AG09319 (cell line): Measurements from ENCODE around the gene SHC4.

ENCODE experiments used
- DNase-seq: peaks from one replicate; pipeline ENCODE4 v3.0.0-alpha.2; 2010; ENCODE audit warnings: low read depth; ENCODE audit errors: extremely low read depth
- TF ChIP-seq, protein P1 (sequence below): IDR thresholded peaks from 2 replicates; pipeline ENCODE4 v1.5.1; 2011; ENCODE audit warnings: low read depth, mild to moderate bottlenecking, inconsistent platforms, low read length, moderate library complexity

Gene SHC4

DNA sequence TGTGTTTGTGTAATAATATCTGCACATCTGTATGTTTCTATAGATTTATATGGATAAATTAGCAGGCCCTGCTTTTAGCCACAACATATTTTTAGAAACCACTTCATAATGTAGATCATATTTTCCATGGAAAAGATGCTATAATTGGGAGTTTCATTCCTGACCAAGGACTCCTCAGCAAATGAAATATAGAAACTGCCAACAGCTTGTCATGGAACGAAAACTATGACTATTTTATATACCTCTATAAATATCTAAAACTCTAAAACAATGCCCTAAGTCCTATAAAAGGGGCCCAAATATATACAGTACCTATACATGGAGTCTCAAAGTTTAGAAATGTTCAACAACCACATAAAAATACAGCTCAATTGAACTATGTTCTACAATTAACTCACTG lies 57.9 kb downstream of the SHC4 start:
- TF ChIP-seq, protein P1, sequence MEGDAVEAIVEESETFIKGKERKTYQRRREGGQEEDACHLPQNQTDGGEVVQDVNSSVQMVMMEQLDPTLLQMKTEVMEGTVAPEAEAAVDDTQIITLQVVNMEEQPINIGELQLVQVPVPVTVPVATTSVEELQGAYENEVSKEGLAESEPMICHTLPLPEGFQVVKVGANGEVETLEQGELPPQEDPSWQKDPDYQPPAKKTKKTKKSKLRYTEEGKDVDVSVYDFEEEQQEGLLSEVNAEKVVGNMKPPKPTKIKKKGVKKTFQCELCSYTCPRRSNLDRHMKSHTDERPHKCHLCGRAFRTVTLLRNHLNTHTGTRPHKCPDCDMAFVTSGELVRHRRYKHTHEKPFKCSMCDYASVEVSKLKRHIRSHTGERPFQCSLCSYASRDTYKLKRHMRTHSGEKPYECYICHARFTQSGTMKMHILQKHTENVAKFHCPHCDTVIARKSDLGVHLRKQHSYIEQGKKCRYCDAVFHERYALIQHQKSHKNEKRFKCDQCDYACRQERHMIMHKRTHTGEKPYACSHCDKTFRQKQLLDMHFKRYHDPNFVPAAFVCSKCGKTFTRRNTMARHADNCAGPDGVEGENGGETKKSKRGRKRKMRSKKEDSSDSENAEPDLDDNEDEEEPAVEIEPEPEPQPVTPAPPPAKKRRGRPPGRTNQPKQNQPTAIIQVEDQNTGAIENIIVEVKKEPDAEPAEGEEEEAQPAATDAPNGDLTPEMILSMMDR, result no peak
- DNase-seq, result no peak

DNA sequence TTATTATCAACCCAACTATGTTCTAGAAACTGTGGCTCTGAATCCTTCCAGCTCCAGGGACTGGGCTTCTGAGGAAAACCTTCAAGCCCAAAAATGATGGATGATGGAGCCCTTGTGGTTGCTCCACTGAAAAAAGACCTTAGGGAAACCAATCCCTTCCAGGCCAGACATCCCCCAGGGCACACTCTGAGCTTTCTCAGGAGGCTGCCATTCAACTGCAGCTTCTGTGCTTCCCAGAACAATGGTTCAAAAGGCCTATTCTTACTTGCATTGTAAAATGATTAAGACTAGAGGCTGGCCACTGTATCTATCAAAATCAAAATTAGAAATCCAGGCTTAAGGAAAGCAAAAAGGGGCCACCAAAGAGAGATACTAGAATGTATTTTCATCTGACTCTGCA lies 58.5 kb downstream of the SHC4 start:
- no peak for DNase-seq
- TF ChIP-seq, protein P1, result no peak

DNA sequence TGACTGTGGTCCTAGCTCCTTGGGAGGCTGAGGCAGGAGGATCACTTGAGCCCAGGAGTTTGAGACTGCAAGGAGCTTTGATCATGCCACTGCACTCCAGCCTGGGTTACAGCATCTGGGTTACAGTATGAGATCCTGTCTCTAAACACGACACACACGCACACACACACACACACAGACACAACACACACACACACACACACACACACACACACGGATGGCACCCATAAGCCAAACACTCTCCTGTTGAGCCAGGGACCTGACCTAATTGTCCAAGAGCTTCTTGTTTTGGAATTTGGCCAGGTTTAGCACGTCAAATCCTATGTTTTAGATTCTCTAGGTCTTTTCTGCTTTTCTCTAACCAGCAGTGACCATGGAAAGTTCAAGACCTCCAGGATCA lies 59.0 kb downstream of the SHC4 start:
- DNase-seq, result no peak
- TF ChIP-seq, protein P1, result no peak

DNA sequence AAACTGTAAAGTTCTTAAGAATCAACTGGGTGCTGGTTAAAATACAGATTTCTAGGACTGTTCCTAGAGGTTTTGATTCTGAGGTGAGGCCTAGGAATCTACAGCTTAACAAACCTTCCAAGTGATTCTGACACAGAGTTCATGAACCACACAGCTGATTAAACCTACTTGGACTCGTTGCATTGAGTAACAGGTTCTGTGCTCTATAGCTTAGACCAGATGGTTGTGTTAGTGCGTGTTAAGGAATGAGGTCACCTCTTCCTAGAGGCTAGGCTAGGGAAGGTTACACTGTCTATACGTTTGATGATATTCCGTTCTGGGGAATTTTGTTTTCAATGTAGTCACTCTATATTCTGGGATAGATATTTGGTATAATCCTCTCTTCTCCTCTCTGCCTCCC lies 63.9 kb downstream of the SHC4 start:
- no peak for DNase-seq
- TF ChIP-seq, protein P1, result no peak

DNA sequence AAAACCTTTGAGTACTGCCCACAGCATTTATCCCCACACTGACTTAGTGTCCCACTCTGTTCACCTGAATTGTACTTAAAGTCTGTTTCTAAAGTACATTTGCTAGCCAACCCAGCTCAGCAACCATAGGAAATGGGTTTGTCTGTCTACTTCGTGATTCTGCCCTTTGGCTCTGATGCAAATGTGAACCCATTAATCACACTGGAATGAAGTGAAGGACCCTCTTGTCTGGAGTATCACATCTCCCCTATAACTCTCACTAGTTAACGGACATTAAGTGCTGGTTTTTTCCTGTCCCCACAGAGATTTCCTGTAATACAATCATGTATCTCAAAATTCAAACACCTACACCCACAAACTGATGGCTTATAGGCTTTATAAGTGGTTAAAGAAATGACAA lies 65.3 kb downstream of the SHC4 start:
- no peak for DNase-seq
- TF ChIP-seq, protein P1, result no peak

DNA sequence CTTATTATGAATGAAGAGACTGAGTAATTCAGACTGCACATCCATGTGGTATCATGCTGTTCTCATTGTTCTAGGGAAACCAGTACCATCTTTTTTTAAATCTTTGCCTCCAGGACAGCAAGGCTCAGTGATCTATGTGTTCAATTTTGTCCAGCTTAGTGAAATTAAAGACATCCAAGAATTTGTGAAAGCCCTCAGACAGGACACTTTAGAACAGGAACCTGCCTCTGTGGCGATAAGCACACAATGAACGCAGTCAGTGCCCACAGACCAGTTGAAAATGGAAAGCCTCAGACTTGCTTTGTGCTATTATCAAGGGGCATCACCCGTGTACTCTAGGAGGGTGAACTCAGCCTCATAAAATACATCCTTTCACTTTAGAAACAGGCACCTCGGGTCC lies 65.7 kb downstream of the SHC4 start:
- TF ChIP-seq, protein P1, result no peak
- no peak for DNase-seq

DNA sequence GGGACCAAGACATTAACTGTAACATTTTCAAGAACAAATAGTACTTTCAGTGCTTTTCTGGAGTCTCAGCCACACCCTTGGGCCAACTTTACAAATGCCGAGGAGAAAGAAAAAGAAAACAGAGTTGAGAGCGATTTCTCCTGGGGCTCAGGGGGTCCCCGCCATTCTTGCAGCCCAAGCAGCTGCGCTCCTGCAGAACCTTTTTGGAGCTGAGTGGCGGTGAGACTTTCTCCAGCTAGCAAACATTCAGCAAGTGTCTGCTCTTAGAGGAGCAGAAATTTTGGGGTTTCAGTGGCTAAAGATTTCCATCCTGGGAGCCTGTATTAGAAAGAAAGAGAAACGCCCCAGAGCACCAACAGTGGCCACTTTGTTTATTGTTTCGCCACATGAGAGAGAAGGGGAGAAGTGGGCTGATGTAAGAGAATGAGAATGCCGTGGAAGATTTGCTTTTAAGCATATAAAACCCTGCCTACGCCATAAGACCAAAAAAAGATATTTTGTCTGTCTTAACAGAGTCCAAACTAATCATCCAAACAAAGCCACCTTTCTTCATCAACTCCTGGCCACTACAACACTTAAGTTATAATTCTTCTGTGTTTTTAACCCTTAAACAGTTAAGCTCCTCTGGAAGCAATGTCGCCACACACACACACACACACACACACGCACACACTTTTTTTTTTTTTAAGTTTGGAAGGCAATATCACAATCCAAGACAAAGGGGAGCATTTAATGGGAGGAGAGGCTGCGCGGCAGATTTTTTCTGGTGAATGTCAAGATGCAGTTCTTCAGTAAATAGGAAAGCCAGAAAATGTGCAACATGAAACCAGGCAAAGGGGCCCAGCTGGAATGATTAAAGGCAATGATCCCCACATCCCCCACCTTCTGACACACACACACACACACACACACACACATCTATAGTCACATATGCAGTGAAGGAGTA lies 66.6 kb downstream of the SHC4 start:
- DNase-seq, result peak; percentile 71
- TF ChIP-seq, protein P1, result no peak
